ENCODE results near the gene LSAMP. TPM values are rescaled to one million over a fixed set of nuclear protein-coding genes. Genes with fewer than 3 reads are reported as not detected.

Gene LSAMP
- total RNA-seq, 1 experiment from 2014 or later: not detected

DNA sequence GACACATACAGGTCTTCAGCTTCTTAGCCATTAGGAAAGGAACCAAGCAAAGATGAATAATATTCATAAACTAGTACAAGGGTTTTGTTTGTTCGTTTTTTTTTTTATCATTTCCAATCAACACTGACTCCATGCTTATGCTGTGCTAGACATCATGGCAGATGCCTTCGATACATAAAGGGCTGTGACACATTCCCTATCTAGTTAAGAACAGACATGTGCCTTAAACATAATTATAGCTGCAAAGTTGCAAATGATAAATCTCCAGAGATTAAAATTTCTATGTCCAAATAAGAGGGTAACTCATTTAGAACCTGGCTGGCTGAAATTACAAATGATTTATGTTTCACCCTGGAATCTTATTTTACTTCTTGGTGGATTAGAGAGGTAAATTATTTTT lies 386.4 kb downstream of the LSAMP start:
- POLR2A ChIA-PET: no interaction called here
- CTCF ChIA-PET: no interaction called here
- TF ChIP-seq, protein P1, sequence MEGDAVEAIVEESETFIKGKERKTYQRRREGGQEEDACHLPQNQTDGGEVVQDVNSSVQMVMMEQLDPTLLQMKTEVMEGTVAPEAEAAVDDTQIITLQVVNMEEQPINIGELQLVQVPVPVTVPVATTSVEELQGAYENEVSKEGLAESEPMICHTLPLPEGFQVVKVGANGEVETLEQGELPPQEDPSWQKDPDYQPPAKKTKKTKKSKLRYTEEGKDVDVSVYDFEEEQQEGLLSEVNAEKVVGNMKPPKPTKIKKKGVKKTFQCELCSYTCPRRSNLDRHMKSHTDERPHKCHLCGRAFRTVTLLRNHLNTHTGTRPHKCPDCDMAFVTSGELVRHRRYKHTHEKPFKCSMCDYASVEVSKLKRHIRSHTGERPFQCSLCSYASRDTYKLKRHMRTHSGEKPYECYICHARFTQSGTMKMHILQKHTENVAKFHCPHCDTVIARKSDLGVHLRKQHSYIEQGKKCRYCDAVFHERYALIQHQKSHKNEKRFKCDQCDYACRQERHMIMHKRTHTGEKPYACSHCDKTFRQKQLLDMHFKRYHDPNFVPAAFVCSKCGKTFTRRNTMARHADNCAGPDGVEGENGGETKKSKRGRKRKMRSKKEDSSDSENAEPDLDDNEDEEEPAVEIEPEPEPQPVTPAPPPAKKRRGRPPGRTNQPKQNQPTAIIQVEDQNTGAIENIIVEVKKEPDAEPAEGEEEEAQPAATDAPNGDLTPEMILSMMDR (IDR thresholded peaks at IDR 0.05; ENCODE audit: insufficient read depth in 1 of 2, low read depth in 1 of 2, low read length in 1 of 2, severe bottlenecking in 1 of 2, unreplicated experiment in 1 of 2): no peak

DNA sequence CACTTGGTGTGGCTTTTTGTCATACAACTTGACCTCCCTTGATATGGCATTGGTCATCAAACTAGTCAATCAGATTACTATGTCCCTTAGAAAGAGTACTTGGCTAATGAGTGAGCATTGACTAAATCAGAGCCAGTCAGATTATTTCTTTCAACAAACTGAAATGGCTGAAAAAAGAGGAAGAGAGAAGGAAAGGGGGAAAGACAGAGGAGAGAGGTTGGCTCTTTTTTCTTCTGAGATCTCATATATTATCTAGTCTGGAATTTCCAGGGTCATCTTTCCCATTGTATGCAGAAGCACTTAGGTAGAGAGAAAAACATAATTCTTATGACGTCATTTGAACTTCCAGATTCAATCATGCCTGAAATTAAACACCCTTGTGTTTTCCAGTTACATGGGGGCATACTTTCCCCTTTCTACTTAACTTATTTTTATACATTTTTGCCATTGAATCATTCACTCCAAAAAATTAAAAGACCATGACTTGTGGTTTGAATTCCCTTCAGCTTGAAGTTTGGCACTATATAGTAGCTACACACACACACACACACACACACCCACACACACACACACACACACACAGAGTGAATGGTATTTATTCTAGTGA lies 387.8 kb downstream of the LSAMP start:
- TF ChIP-seq, protein P1 (IDR thresholded peaks at IDR 0.05; ENCODE audit: insufficient read depth in 1 of 2, low read depth in 1 of 2, low read length in 1 of 2, severe bottlenecking in 1 of 2, unreplicated experiment in 1 of 2): no peak
- BruUV-seq (replicated peaks): no TSS peak
- Mint-ChIP-seq H3K4me3 (ENCODE audit: unreplicated experiment) (no peak overlapping the region), H3K9me3 (ENCODE audit: unreplicated experiment) (no peaks in the 10 kb centered on the region), H3K36me3 (ENCODE audit: insufficient read depth, unreplicated experiment) (no peaks in the 10 kb centered on the region), H3K27ac (ENCODE audit: unreplicated experiment) (no peak overlapping the region), H3K4me1 (ENCODE audit: low read depth, unreplicated experiment) (no peaks in the 10 kb centered on the region), H3K27me3 (ENCODE audit: insufficient read depth, unreplicated experiment) (no peaks in the 10 kb centered on the region)
- H3K27me3 ChIP-seq (replicated peaks; ENCODE audit: control insufficient read depth, insufficient read depth, low read length): no peaks in the 10 kb centered on the region
- intact Hi-C loops (cut with micrococcal nuclease; ENCODE audit: unreplicated experiment): no loop called here
- ChIA-PET POLR2A (no interaction called here), CTCF (no interaction called here)
- no peak overlapping the region for H3K4me3 ChIP-seq (ENCODE audit: low read depth, low read length)
- no peaks in the 10 kb centered on the region for H3K9me3 ChIP-seq
- H3K4me1 ChIP-seq: no peaks in the 10 kb centered on the region
- DNase-seq: no peak
- H3K36me3 ChIP-seq (ENCODE audit: control insufficient read depth, insufficient read depth, low read length): no peaks in the 10 kb centered on the region

More for the DNA sequence above, 386.4 kb downstream of the LSAMP start:
- Mint-ChIP-seq H3K4me3 (ENCODE audit: unreplicated experiment) (no peak overlapping the region), H3K9me3 (ENCODE audit: unreplicated experiment) (no peaks in the 10 kb centered on the region), H3K36me3 (ENCODE audit: insufficient read depth, unreplicated experiment) (no peaks in the 10 kb centered on the region), H3K27me3 (ENCODE audit: insufficient read depth, unreplicated experiment) (no peaks in the 10 kb centered on the region), H3K4me1 (ENCODE audit: low read depth, unreplicated experiment) (no peaks in the 10 kb centered on the region), H3K27ac (ENCODE audit: unreplicated experiment) (no peak overlapping the region)
- Histone ChIP-seq H3K27me3 (replicated peaks; ENCODE audit: control insufficient read depth, insufficient read depth, low read length) (no peaks in the 10 kb centered on the region), H3K4me3 (ENCODE audit: low read depth, low read length) (no peak overlapping the region), H3K9me3 (no peaks in the 10 kb centered on the region), H3K4me1 (no peaks in the 10 kb centered on the region), H3K36me3 (ENCODE audit: control insufficient read depth, insufficient read depth, low read length) (no peaks in the 10 kb centered on the region)
- no peak for DNase-seq
- BruUV-seq (replicated peaks): no TSS peak
- intact Hi-C loops (cut with micrococcal nuclease; ENCODE audit: unreplicated experiment): no loop called here

DNA sequence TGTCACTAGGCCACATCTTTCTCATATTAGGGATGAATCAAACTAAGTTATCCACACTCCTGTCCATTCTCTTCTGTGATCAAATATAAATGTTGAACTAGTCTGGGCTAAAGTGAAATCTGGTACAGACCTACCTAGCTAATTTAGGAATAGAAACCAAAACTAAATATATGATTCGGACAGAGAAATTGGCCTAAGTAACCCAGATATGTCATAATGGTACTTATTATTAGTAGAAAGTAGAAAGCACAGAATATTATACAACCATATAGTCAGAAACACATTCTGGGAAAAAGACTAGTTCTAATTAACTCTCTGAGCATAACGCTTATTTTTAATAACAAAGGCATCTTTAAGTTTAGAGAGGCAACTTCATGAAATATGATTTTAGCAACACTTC lies 389.0 kb downstream of the LSAMP start:
- POLR2A ChIA-PET: no interaction called here
- TF ChIP-seq, protein P1 (IDR thresholded peaks at IDR 0.05; ENCODE audit: insufficient read depth in 1 of 2, low read depth in 1 of 2, low read length in 1 of 2, severe bottlenecking in 1 of 2, unreplicated experiment in 1 of 2): no peak
- no peak for DNase-seq
- Histone ChIP-seq H3K4me3 (ENCODE audit: low read depth, low read length) (no peak overlapping the region), H3K9me3 (no peaks in the 10 kb centered on the region), H3K4me1 (no peaks in the 10 kb centered on the region), H3K27me3 (replicated peaks; ENCODE audit: control insufficient read depth, insufficient read depth, low read length) (no peaks in the 10 kb centered on the region), H3K36me3 (ENCODE audit: control insufficient read depth, insufficient read depth, low read length) (no peaks in the 10 kb centered on the region)
- Mint-ChIP-seq H3K36me3 (ENCODE audit: insufficient read depth, unreplicated experiment) (no peaks in the 10 kb centered on the region), H3K9me3 (ENCODE audit: unreplicated experiment) (no peaks in the 10 kb centered on the region), H3K27ac (ENCODE audit: unreplicated experiment) (no peak overlapping the region), H3K4me3 (ENCODE audit: unreplicated experiment) (no peak overlapping the region), H3K4me1 (ENCODE audit: low read depth, unreplicated experiment) (no peaks in the 10 kb centered on the region), H3K27me3 (ENCODE audit: insufficient read depth, unreplicated experiment) (peaks cover 3% of the 10 kb centered on the region)
- CTCF ChIA-PET: no interaction called here
- intact Hi-C loops (cut with micrococcal nuclease; ENCODE audit: unreplicated experiment): no loop called here
- no TSS peak for BruUV-seq (replicated peaks)

All from Caco-2 (cell line).